CD4-positive, alpha-beta memory T cell (primary cell): ENCODE measurements around the gene DUS2. TPM values are rescaled to one million over a fixed set of nuclear protein-coding genes. Genes with fewer than 3 reads are reported as not detected.

Source experiments
- CTCF ChIA-PET: fragments of 350-600 bp; sonication (Branson Sonifier 250); formaldehyde crosslinking; loops from one replicate; lab custom pipeline; 2021; ENCODE audit warnings: inconsistent platforms; ENCODE audit not compliant: partially characterized antibody; lab: Charles Lee
- POLR2A ChIA-PET: fragments of 350-600 bp; sonication (Branson Sonifier 250); formaldehyde crosslinking; loops from one replicate; lab custom pipeline; 2021; ENCODE audit not compliant: partially characterized antibody; lab: Charles Lee
- DNase-seq, 5 donors: peaks; one replicate each; pipeline versions ENCODE4 v3.0.0 to v3.0.0-alpha.2; 2020 to 2022; ENCODE audit warnings: mixed read lengths in 1 of 5
- H3K27ac ChIP-seq: one replicate; pipeline ENCODE4 v1.7.0; 2013; ENCODE audit warnings: low read depth, low read length
- H3K27me3 ChIP-seq: 2 replicates; pipeline ENCODE4 v1.7.0; 2013; ENCODE audit warnings: mild to moderate bottlenecking, low read length, moderate library complexity; ENCODE audit not compliant: insufficient read depth
- H3K36me3 ChIP-seq: 2 replicates; pipeline ENCODE4 v1.7.0; 2013; ENCODE audit warnings: mild to moderate bottlenecking, low read length, moderate library complexity; ENCODE audit not compliant: insufficient read depth
- H3K4me1 ChIP-seq: 2 replicates; pipeline ENCODE4 v1.7.0; 2013; ENCODE audit warnings: mild to moderate bottlenecking, low read length, moderate library complexity; ENCODE audit not compliant: insufficient read depth
- H3K4me3 ChIP-seq, 2 donors: one replicate each; pipeline ENCODE4 v1.7.0; 2013; ENCODE audit warnings: low read length in 2 of 2, mild to moderate bottlenecking in 1 of 2
- H3K9me3 ChIP-seq, 2 donors: one replicate each; pipeline ENCODE4 v1.7.0; 2013; ENCODE audit warnings: low read length in 2 of 2, control low read depth in 1 of 2; ENCODE audit not compliant: control insufficient read depth in 1 of 2
- H3K27ac Mint-ChIP-seq, 7 donors: one replicate each; pipeline ENCODE4 v1.8.0; 2020 to 2021; ENCODE audit warnings: mixed read lengths in 7 of 7, mild to moderate bottlenecking in 6 of 7, inconsistent platforms in 3 of 7, moderate library complexity in 3 of 7
- H3K27me3 Mint-ChIP-seq, 2 donors: one replicate each; pipeline ENCODE4 v1.8.0; 2020 to 2021; ENCODE audit warnings: mixed read lengths in 2 of 2
- H3K36me3 Mint-ChIP-seq, 2 donors: one replicate each; pipeline ENCODE4 v1.8.0; 2020 to 2021; ENCODE audit warnings: mixed read lengths in 2 of 2, inconsistent platforms in 1 of 2, mild to moderate bottlenecking in 1 of 2
- H3K4me1 Mint-ChIP-seq, 4 donors: one replicate each; pipeline ENCODE4 v1.8.0; 2020 to 2021; ENCODE audit warnings: mixed read lengths in 4 of 4, mild to moderate bottlenecking in 1 of 4
- H3K4me3 Mint-ChIP-seq, 8 donors: one replicate each; pipeline ENCODE4 v1.8.0; 2020 to 2021; ENCODE audit warnings: mixed read lengths in 8 of 8, mild to moderate bottlenecking in 7 of 8, moderate library complexity in 6 of 8, inconsistent platforms in 3 of 8
- H3K9me3 Mint-ChIP-seq, 8 donors: one replicate each; pipeline ENCODE4 v1.8.0; 2020 to 2021; ENCODE audit warnings: mixed read lengths in 8 of 8, mild to moderate bottlenecking in 5 of 8, inconsistent platforms in 3 of 8, moderate library complexity in 1 of 8
- intact Hi-C: fragments of 100-400 bp; cut with micrococcal nuclease; formaldehyde crosslinking; loops from one replicate; pipeline ENCODE4 v1.15.1; 2023
- polyA plus RNA-seq, 2 donors: library from polyadenylated mRNA; unstranded; fragments of 300-500 nt; fragmentation: Illumina TruSeq; gene quantifications; one replicate each; pipeline ENCODE4 v1.2.3, GENCODE V29; 2021
- total RNA-seq, 2 experiments: library from RNA; stranded (reverse); gene quantifications; one replicate each; pipeline ENCODE4 v1.2.3, GENCODE V29; 2021

The DUS2 gene
- total and polyA plus RNA-seq, 4 experiments from 2014 or later: 9.0 to 14.6 (median 12.8) TPM

DNA sequence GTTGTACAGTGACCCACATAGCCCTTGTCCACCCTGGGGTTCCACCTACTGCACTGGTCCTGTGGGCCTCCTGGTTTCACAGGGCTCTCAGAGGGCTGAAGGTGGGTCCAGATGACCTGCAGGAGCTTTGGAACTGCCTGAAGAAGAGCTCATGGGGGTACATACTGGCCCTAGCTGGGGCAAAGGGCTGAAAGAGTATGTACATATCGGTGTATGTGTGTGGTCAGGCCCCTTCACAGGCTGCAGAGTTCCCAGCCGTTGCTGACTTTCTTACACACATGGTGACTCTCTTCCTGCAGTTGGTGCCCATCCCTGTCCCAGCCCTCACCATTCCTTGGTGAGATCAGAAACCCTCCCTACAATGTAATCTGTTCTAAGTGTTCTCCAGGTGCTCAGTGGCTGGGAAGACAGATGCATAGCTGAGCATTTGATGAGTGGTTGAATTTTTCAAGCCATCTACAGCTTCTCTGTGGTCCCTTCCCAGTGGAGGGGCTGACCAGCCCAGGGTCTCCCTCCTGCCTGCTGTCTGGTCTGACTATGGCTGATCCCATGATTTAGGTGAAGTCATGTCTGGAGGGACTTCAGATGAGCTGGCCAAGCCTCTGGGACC is 59.6 kb downstream of the DUS2 start:
- H3K4me3 ChIP-seq: no peak overlapping the region
- Mint-ChIP-seq H3K4me1 (peaks cover 59 to 83% (median 70%) of the 10 kb centered on the region in 4 donors), H3K9me3 (no peaks in the 10 kb centered on the region), H3K27ac (peak overlapping the region; percentile 67 to 95 (median 89)), H3K27me3 (no peaks in the 10 kb centered on the region), H3K36me3 (peaks cover 5 to 23% of the 10 kb centered on the region in 2 donors), H3K4me3 (peak overlapping the region in 5 of 8 donors; percentile 36 to 97 (median 64))
- H3K27me3 ChIP-seq: no peaks in the 10 kb centered on the region
- no peaks in the 10 kb centered on the region for H3K36me3 ChIP-seq
- DNase-seq: no peak
- CTCF ChIA-PET: interaction anchor here (1.5 to 6.3 kb wide), 5 partner anchors 10 to 147 kb away, joined by 3 to 83 read pairs (median 17); no protein-coding TSS in a partner anchor
- intact Hi-C loops: no loop called here
- H3K9me3 ChIP-seq: no peaks in the 10 kb centered on the region
- POLR2A ChIA-PET: interaction anchor here (0.5 to 16.6 kb wide), 5 partner anchors 13 to 147 kb away, joined by 3 to 474 read pairs (median 30); partner anchors contain the start of gene PSMB10
- H3K4me1 ChIP-seq: peaks cover 80% of the 10 kb centered on the region
- H3K27ac ChIP-seq: no peak overlapping the region

DNA sequence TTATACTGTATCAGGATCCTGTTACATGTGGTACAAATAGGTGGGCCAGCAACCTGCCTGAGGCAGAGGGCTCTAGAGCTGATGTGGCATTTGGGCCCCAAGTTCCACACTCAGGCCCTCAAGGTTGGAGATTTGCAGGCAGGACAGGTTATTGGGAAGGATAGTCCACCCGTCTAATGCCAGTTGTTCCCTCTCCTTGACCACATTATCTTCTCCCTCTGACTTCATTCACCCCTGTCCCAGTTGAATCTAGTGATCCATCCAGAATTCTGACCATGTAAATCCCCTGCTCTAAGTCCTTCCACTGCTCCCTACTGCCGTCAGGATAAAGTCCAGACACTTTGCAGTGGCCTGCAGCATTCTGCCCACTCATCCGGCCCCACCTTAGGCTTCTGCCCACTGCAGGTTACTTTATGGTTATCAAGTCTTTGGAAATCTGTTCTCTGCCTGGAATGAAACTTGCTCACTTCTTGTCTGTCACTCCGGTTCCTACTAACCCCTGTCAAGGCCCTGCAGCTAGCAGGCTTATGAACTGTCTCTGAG is 60.2 kb downstream of the DUS2 start:
- H3K9me3 ChIP-seq: no peaks in the 10 kb centered on the region
- peak overlapping the region in 7 of 8 donors; percentile 59 to 97 (median 89) for H3K4me3 Mint-ChIP-seq
- H3K9me3 Mint-ChIP-seq: no peaks in the 10 kb centered on the region
- intact Hi-C loops: no loop called here
- ChIA-PET POLR2A (interaction anchor here (0.6 to 16.6 kb wide), 5 partner anchors 14 to 240 kb away, joined by 3 to 474 read pairs (median 30); partner anchors contain the start of gene PSMB10), CTCF (interaction anchor here (1.2 to 6.3 kb wide), 7 partner anchors 10 to 155 kb away, joined by 3 to 83 read pairs (median 6); partner anchors contain the start of gene DPEP2)
- DNase-seq: no peak
- peaks cover under 1 to 18% of the 10 kb centered on the region in 2 donors for H3K36me3 Mint-ChIP-seq
- H3K36me3 ChIP-seq: no peaks in the 10 kb centered on the region
- H3K4me1 Mint-ChIP-seq: peaks cover 57 to 81% (median 67%) of the 10 kb centered on the region in 4 donors
- no peak overlapping the region for H3K4me3 ChIP-seq
- no peaks in the 10 kb centered on the region for H3K27me3 ChIP-seq
- peak overlapping the region; percentile 86 to 94 (median 89) for H3K27ac Mint-ChIP-seq
- H3K4me1 ChIP-seq: peaks cover 78% of the 10 kb centered on the region
- H3K27me3 Mint-ChIP-seq: no peaks in the 10 kb centered on the region
- H3K27ac ChIP-seq: no peak overlapping the region

DNA sequence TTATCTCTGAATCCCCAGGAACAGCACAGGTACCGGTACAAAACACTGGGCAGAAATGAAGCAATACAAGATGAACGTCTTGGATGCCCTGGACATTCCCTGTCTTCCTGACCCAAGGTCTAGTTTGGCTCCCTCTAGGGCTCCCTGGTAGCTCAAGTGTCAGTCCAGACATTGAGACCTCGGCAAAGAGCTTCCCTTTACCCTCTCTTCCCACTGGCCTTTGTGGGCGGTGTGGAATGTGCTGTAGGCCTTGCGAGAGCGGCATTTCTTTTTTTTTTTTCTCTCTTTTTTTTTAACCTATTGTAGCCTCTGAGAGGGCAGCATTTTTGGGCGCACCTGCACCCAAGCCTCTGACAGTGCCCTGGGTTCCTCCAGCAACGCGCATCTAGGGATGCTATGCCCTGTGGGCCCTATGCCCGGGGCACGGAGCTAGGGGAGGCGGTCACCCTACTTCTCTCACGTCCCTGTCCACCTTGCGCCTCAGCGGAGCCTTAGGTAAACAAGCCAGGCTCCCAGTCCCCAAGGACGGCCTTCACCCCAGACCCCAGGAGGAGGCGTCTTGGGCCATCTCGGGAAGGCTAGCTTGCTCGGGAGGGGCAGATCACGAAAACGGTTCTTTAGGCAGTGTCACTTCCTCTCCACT is 60.9 kb downstream of the DUS2 start:
- Histone ChIP-seq H3K4me1 (peaks cover 78% of the 10 kb centered on the region), H3K36me3 (no peaks in the 10 kb centered on the region), H3K9me3 (no peaks in the 10 kb centered on the region), H3K4me3 (peak overlapping the region; percentile 79 to 86), H3K27me3 (no peaks in the 10 kb centered on the region), H3K27ac (peak overlapping the region; percentile 89)
- intact Hi-C loops: loop anchor here (1.0 to 2.0 kb wide), 4 partner anchors 10 to 522 kb away; partner anchors contain the start of genes CTCF, NUTF2 and PSMB10
- peak overlapping the region; percentile 86 to 95 (median 91) for H3K27ac Mint-ChIP-seq
- H3K27me3 Mint-ChIP-seq: no peaks in the 10 kb centered on the region
- peaks cover 55 to 80% (median 66%) of the 10 kb centered on the region in 4 donors for H3K4me1 Mint-ChIP-seq
- no peaks in the 10 kb centered on the region for H3K9me3 Mint-ChIP-seq
- peaks cover 0 to 17% of the 10 kb centered on the region in 2 donors for H3K36me3 Mint-ChIP-seq
- ChIA-PET POLR2A (interaction anchor here (0.6 to 16.6 kb wide), 19 partner anchors 10 to 603 kb away, joined by 3 to 474 read pairs (median 9); partner anchors contain the start of genes ATP6V0D1, CTCF, DPEP2 and PRMT7), CTCF (interaction anchor here (1.1 to 6.3 kb wide), 16 partner anchors 9 to 522 kb away, joined by 3 to 83 read pairs (median 4); partner anchors contain the start of genes CTCF and DPEP2)
- no peak for DNase-seq
- peak overlapping the region; percentile 86 to 99 (median 90) for H3K4me3 Mint-ChIP-seq

DNA sequence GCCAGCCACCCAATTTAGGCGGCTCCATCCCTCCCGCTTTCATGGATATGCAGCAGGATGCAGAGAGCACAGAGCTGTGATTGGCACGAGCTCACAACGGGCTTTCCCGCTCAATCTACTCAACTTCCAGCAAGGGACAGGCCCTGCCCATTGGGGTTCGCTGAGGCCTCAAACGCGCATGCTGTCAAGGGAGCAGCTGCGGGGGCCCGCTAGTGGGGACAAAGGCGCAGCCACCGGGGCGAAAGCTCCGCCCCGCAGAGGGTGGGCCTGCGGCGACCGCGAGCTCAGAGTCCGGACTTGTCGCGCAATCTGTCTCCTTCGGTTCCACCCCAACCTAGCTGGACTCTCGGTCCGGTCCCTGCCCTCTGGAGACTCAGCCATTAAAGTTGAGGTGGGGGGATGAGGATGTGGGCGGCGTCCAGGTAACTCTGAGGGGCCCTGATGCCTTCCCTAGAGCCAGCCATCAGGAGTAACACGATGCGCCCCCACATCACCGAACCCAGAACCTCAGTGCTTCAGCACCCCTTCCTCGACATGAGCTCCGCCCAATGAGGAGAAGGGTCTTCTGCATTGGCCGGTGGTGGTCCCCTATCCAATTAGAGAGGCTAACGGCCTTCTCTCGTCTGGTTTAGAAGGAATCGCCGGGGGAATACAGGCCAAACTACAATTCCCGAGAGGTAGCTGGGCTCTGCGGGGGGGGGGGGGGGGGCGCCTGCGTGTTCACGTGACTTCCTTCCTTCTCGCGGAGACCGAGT is 61.6 kb downstream of the DUS2 start:
- no peaks in the 10 kb centered on the region for H3K27me3 Mint-ChIP-seq
- H3K4me3 Mint-ChIP-seq: peak overlapping the region; percentile 86 to 99 (median 90)
- CTCF ChIA-PET: interaction anchor here (0.6 to 6.3 kb wide), 20 partner anchors 8 to 523 kb away, joined by 3 to 83 read pairs (median 4); partner anchors contain the start of genes CTCF and DPEP2
- POLR2A ChIA-PET: interaction anchor here (0.7 to 16.6 kb wide), 33 partner anchors 10 to 603 kb away, joined by 3 to 474 read pairs (median 4); partner anchors contain the start of genes ATP6V0D1, CTCF, DPEP2 and GFOD2
- Histone ChIP-seq H3K4me1 (peaks cover 78% of the 10 kb centered on the region), H3K27ac (peak overlapping the region; percentile 89), H3K4me3 (peak overlapping the region; percentile 79 to 86), H3K36me3 (no peaks in the 10 kb centered on the region), H3K27me3 (no peaks in the 10 kb centered on the region), H3K9me3 (no peaks in the 10 kb centered on the region)
- peak; percentile 76 to 88 (median 76) for DNase-seq
- peaks cover 0 to 12% of the 10 kb centered on the region in 2 donors for H3K36me3 Mint-ChIP-seq
- no peaks in the 10 kb centered on the region for H3K9me3 Mint-ChIP-seq
- peaks cover 52 to 80% (median 65%) of the 10 kb centered on the region in 4 donors for H3K4me1 Mint-ChIP-seq
- intact Hi-C loops: loop anchor here (1.0 to 5.0 kb wide), 10 partner anchors 10 to 522 kb away; partner anchors contain the start of genes ACD, CTCF, NUTF2 and PARD6A
- peak overlapping the region; percentile 86 to 95 (median 91) for H3K27ac Mint-ChIP-seq

DNA sequence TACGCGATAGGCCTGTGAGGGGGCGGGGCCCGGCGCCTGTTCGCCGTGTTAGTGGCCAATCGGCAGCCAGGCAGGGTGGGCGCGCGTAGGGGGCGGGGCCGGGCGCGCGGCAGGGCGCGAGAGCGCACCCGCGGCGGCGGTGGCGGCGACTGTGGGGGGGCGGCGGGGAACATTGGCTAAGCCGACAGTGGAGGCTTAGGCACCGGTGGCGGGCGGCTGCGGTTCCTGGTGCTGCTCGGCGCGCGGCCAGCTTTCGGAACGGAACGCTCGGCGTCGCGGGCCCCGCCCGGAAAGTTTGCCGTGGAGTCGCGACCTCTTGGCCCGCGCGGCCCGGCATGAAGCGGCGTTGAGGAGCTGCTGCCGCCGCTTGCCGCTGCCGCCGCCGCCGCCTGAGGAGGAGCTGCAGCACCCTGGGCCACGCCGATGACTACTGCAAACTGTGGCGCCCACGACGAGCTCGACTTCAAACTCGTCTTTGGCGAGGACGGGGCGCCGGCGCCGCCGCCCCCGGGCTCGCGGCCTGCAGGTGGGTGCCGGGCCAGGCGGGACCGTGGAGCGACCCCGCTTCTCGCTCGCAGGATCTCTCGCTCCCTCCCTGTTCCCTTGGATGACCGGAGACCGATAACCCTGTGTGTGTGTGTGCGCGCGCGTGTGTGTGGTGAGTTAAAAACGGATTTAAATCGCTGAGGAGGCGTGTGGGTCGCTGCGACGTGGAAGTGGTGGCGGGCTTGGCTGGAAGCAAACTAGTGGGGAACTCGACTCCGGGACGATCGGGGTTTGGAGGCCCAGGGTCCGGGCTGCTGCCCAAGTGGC is 62.4 kb downstream of the DUS2 start, which contains the start of gene NFATC3:
NFATC3 (plus strand) TSS at position 112 of the 813 bp plus-strand sequence; CDS start at position 424, 312 bp downstream.
- H3K27ac ChIP-seq: peak within 1 kb of the TSS; percentile 89
- intact Hi-C loops: loop anchor here (1.0 to 5.0 kb wide), 7 partner anchors 9 to 425 kb away; partner anchors contain the start of genes ACD, PARD6A, PSMB10 and RANBP10
- no peaks in the 10 kb centered on the region for H3K36me3 ChIP-seq
- DNase-seq: peak; percentile 98 to 99 (median 98)
- H3K36me3 Mint-ChIP-seq: peaks cover 0 to 10% of the 10 kb centered on the region in 2 donors
- H3K9me3 ChIP-seq: no peaks in the 10 kb centered on the region
- H3K4me1 ChIP-seq: peaks cover 78% of the 10 kb centered on the region
- no peaks in the 10 kb centered on the region for H3K27me3 Mint-ChIP-seq
- ChIA-PET CTCF (interaction anchor here (0.6 to 6.3 kb wide), 14 partner anchors 8 to 150 kb away, joined by 3 to 83 read pairs (median 4); no protein-coding TSS in a partner anchor), POLR2A (interaction anchor here (0.6 to 16.6 kb wide), 32 partner anchors 9 to 604 kb away, joined by 3 to 474 read pairs (median 4); partner anchors contain the start of genes ATP6V0D1, CTCF, DDX28 and DPEP2)
- peak within 1 kb of the TSS; percentile 86 to 97 (median 92) for H3K27ac Mint-ChIP-seq
- H3K4me1 Mint-ChIP-seq: peaks cover 53 to 80% (median 63%) of the 10 kb centered on the region in 4 donors
- H3K9me3 Mint-ChIP-seq: no peaks in the 10 kb centered on the region
- peak within 1 kb of the TSS; percentile 79 to 92 for H3K4me3 ChIP-seq
- peak within 1 kb of the TSS; percentile 90 to 99 (median 94) for H3K4me3 Mint-ChIP-seq
- H3K27me3 ChIP-seq: no peaks in the 10 kb centered on the region
